HepG2 (cell line): Measurements from ENCODE around the gene TJP2. TPM values are rescaled to one million over a fixed set of nuclear protein-coding genes. Genes with fewer than 3 reads are reported as not detected.
A peak's percentile ranks its signal among the peaks of the same experiment; 100 is the strongest.

Experiments used
- ATAC-seq: fragments of 200-7000 bp; cut with Tn5 transposase; 3 replicates; pipeline ENCODE4 v1.9.1; 2020; ENCODE audit warnings: mild to moderate bottlenecking, moderate library complexity
- BruUV-seq: library from RNA; stranded (reverse); fragments of 400-500 nt; replicated peaks from 2 replicates; lab custom pipeline; 2021; lab: Mats Ljungman, UMichigan
- CTCF ChIA-PET: fragments of 300-600 bp; formaldehyde crosslinking; extraction: SDS; loops from one replicate; lab custom pipeline; 2021; ENCODE audit warnings: low total read pairs, inconsistent platforms, low intra/inter-chr PET ratio; lab: Yijun Ruan, JAX
- POLR2A ChIA-PET: fragments of 350-600 bp; sonication (Branson Sonifier 250); formaldehyde crosslinking; loops from one replicate; lab custom pipeline; 2020; ENCODE audit warnings: antibody characterized with exemption, inconsistent platforms; lab: Yijun Ruan, JAX
- DNase-seq: peaks from one replicate; pipeline ENCODE4 v3.0.0-alpha.2; 2015; ENCODE audit warnings: low spot score
- FAIRE-seq: peaks from 3 replicates; lab custom pipeline; 2011; peaks lifted over from hg19 to GRCh38; lab: Jason Lieb, UNC
- H2AFZ ChIP-seq: one replicate; pipeline ENCODE4 v1.6.1; 2011; ENCODE audit warnings: low read length, inconsistent platforms
- H3K27ac ChIP-seq: fragments of 300-600 bp; 3 replicates; pipeline ENCODE4 v1.8.0; 2011; ENCODE audit warnings: mixed run types, mild to moderate bottlenecking, mixed read lengths, low read length, inconsistent platforms; ENCODE audit not compliant: insufficient read depth; ENCODE audit errors: extremely low read length
- H3K27me3 ChIP-seq, 2 experiments: fragments of 200-600 bp in 1 of 2; 2 replicates in 1 of 2; 3 replicates in 1 of 2; pipeline versions ENCODE4 v1.6.0 to v1.8.0; 2011; ENCODE audit warnings: low read length in 2 of 2, mild to moderate bottlenecking in 2 of 2, moderate library complexity in 2 of 2, inconsistent platforms in 1 of 2; ENCODE audit not compliant: insufficient read depth in 2 of 2, control insufficient read depth in 1 of 2
- H3K36me3 ChIP-seq, 2 experiments: fragments of 200-600 bp in 1 of 2; replicated peaks in 1 of 2; 2 replicates in 1 of 2; 3 replicates in 1 of 2; pipeline versions ENCODE4 v1.5.1 to v1.8.0; 2011; ENCODE audit warnings: low read length in 2 of 2, inconsistent platforms in 1 of 2; ENCODE audit not compliant: insufficient read depth in 2 of 2, control insufficient read depth in 1 of 2
- H3K4me1 ChIP-seq: 2 replicates; pipeline ENCODE4 v1.5.1; 2012; ENCODE audit warnings: low read length, inconsistent platforms; ENCODE audit not compliant: insufficient read depth
- H3K4me2 ChIP-seq: 2 replicates; pipeline ENCODE4 v1.6.0; 2011; ENCODE audit warnings: low read depth, low read length, inconsistent platforms
- H3K4me3 ChIP-seq, 3 experiments: fragments of 200-600 bp in 1 of 3; sonication (generic), shearing (Covaris generic) in 1 of 3; replicated peaks in 1 of 3; 2 replicates each; pipeline ENCODE4 v1.5.1; 2011 to 2016; ENCODE audit warnings: low read length in 3 of 3, inconsistent platforms in 2 of 3, low read depth in 2 of 3, mild to moderate bottlenecking in 2 of 3, control low read depth in 1 of 3, mixed read lengths in 1 of 3; ENCODE audit not compliant: insufficient read depth in 1 of 3
- H3K79me2 ChIP-seq: one replicate; pipeline ENCODE4 v1.6.1; 2011; ENCODE audit warnings: low read length, inconsistent platforms; ENCODE audit not compliant: insufficient read depth
- H3K9ac ChIP-seq: 2 replicates; pipeline ENCODE4 v1.6.0; 2011; ENCODE audit warnings: mild to moderate bottlenecking, low read depth, low read length, inconsistent platforms; ENCODE audit not compliant: insufficient read depth
- H3K9me3 ChIP-seq: 2 replicates; pipeline ENCODE4 v1.5.1; 2012; ENCODE audit warnings: mild to moderate bottlenecking, low read length
- H4K20me1 ChIP-seq: 2 replicates; pipeline ENCODE4 v1.6.0; 2011; ENCODE audit warnings: inconsistent platforms, mild to moderate bottlenecking, low read length, moderate library complexity; ENCODE audit not compliant: insufficient read depth
- ATF4 ChIP-seq, 2 experiments: fragments of 450-650 bp in 1 of 2; sonication (generic) in 1 of 2; formaldehyde crosslinking; IDR thresholded peaks; 2 replicates each; pipeline versions ENCODE4 v1.5.0 to v1.8.0; 2020 to 2022; ENCODE audit warnings: mild to moderate bottlenecking in 1 of 2, missing genetic modification reagents in 1 of 2
- FOSL2 ChIP-seq: sonication (generic); formaldehyde crosslinking; IDR thresholded peaks from 2 replicates; pipeline ENCODE4 v1.4.0; 2020; ENCODE audit warnings: missing genetic modification reagents
- HCFC1 ChIP-seq: fragments of 150-350 bp; IDR thresholded peaks from 2 replicates; pipeline ENCODE4 v1.6.1; 2014; ENCODE audit warnings: low read depth, low read length
- PPARG ChIP-seq: conservative IDR thresholded peaks from 2 replicates; pipeline ENCODE4 v1.6.1; 2016; ENCODE audit warnings: missing biosample characterization, missing genetic modification reagents
- STAG1 ChIP-seq: sonication (generic); formaldehyde crosslinking; IDR thresholded peaks from 2 replicates; pipeline ENCODE4 v1.4.0; 2020; ENCODE audit warnings: missing genetic modification reagents
- ZBTB4 ChIP-seq: sonication (generic); formaldehyde crosslinking; IDR thresholded peaks from 2 replicates; pipeline ENCODE4 v1.4.0; 2020; ENCODE audit warnings: missing genetic modification reagents, mild to moderate bottlenecking, borderline replicate concordance
- ZBTB49 ChIP-seq: sonication (generic); formaldehyde crosslinking; IDR thresholded peaks from 2 replicates; pipeline ENCODE4 v1.4.0; 2020; ENCODE audit warnings: missing genetic modification reagents, borderline replicate concordance
- WGBS: methylation state at CpG from one replicate; pipeline ENCODE4 v1.1.6; 2017; ENCODE audit warnings: low lambda C conversion rate; 5-methylcytosine and 5-hydroxymethylcytosine counted together
- in situ Hi-C: cut with HindIII; loops from 2 replicates; pipeline ENCODE4 v1.10.0; 2017; ENCODE audit warnings: low pct_unique_long_range_greater_than_20kb; ENCODE audit not compliant: extremely low pct_ligation_motif_present
- intact Hi-C: fragments of 100-400 bp; cut with micrococcal nuclease; formaldehyde crosslinking; loops from one replicate; pipeline ENCODE4 v1.10.0; 2022; ENCODE audit not compliant: unreplicated experiment
- polyA plus RNA-seq, 8 experiments: library from polyadenylated mRNA; depleted of rRNA in 3 of 8; stranded (reverse) in 7 of 8; unstranded in 1 of 8; fragments of >200 nt; fragmentation: Illumina TruSeq in 4 of 8; extraction: Trizol in 4 of 8; gene quantifications; 2 replicates each; pipeline versions ENCODE4 v1.2.1 to v1.2.3, GENCODE V29; 2011 to 2016; ENCODE audit warnings: low read depth in 4 of 8, missing spikeins in 1 of 8, mixed read lengths in 1 of 8; ENCODE audit not compliant: insufficient read depth in 1 of 8
- total RNA-seq, 5 experiments: library from RNA; depleted of rRNA; stranded (reverse); fragments of >200 nt; fragmentation: Illumina TruSeq; extraction: Trizol; gene quantifications; 2 replicates each; pipeline ENCODE4 v1.2.3, GENCODE V29; 2016; ENCODE audit warnings: low read depth in 1 of 5
- TF ChIP-seq, protein P1 (sequence below): sonication (generic); formaldehyde crosslinking; IDR thresholded peaks from 2 replicates; pipeline ENCODE4 v1.5.0; 2020; ENCODE audit warnings: mild to moderate bottlenecking, missing genetic modification reagents, moderate library complexity

The TJP2 gene
- total and polyA plus RNA-seq, 2 of the 13 experiments (the other 11 are each of a cell fraction or from before 2014, with no cell fraction given): 109 to 110 TPM

GRCh38 chr9:69199769-69200470, 25.8 kb downstream of the TJP2 start:
- no peak overlapping the region for H3K4me2 ChIP-seq

More at GRCh38 chr9:69199769-69200470, 25.8 kb downstream of the TJP2 start:
- 91% methylated on average over 9 of the region's 9 CpGs for WGBS
- H3K4me3 ChIP-seq: no peak overlapping the region
- peak; percentile 35 for TF ChIP-seq FOSL2 (CRISPR knock-in tag)
- TF ChIP-seq STAG1 (CRISPR knock-in tag): 0 out of 2 replicates have a peak, but pooled peaks have one; percentile 31
- no peak for TF ChIP-seq ZBTB49 (CRISPR knock-in tag)
- TF ChIP-seq ATF4 (CRISPR knock-in tag; IDR thresholded peaks at IDR 0.05): no peak
- TF ChIP-seq ZBTB4: no peak
- TF ChIP-seq HCFC1: no peak
- no peak for TF ChIP-seq PPARG
- TF ChIP-seq, protein P1, sequence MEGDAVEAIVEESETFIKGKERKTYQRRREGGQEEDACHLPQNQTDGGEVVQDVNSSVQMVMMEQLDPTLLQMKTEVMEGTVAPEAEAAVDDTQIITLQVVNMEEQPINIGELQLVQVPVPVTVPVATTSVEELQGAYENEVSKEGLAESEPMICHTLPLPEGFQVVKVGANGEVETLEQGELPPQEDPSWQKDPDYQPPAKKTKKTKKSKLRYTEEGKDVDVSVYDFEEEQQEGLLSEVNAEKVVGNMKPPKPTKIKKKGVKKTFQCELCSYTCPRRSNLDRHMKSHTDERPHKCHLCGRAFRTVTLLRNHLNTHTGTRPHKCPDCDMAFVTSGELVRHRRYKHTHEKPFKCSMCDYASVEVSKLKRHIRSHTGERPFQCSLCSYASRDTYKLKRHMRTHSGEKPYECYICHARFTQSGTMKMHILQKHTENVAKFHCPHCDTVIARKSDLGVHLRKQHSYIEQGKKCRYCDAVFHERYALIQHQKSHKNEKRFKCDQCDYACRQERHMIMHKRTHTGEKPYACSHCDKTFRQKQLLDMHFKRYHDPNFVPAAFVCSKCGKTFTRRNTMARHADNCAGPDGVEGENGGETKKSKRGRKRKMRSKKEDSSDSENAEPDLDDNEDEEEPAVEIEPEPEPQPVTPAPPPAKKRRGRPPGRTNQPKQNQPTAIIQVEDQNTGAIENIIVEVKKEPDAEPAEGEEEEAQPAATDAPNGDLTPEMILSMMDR: peak; percentile 31
- intact Hi-C loops (no loop called here), in situ Hi-C loops (loop anchor here (5.0 kb wide), 1 partner anchor 143 kb away; no protein-coding TSS in a partner anchor)
- H4K20me1 ChIP-seq: peaks cover 63% of the 10 kb centered on the region
- H3K9ac ChIP-seq: no peak overlapping the region
- H3K4me1 ChIP-seq: peaks cover 81% of the 10 kb centered on the region
- no peaks in the 10 kb centered on the region for H3K9me3 ChIP-seq
- H3K27ac ChIP-seq: no peak overlapping the region
- FAIRE-seq (no peak), ATAC-seq (peak; percentile 49), DNase-seq (no peak)
- BruUV-seq: no TSS peak
- H3K27me3 ChIP-seq: no peaks in the 10 kb centered on the region
- ChIA-PET CTCF (no interaction called here), POLR2A (interaction anchor here (2.1 kb wide), 1 partner anchor 10 kb away, joined by 7 read pairs; no protein-coding TSS in a partner anchor)
- peaks cover 91% of the 10 kb centered on the region for H3K79me2 ChIP-seq
- no peak overlapping the region for H2AFZ ChIP-seq
- peaks cover 12 to 35% of the 10 kb centered on the region in 2 experiments for H3K36me3 ChIP-seq
